Parathyroid adenoma (tissue), 2 donors: Measurements from ENCODE around the gene CHFR.
"Not testable (repeated sequence)": the region's sequence is repeated elsewhere in the genome, so short reads cannot be mapped to it uniquely, and the experiment has no call there.

Source experiments
- H2AFZ ChIP-seq: fragments of 300-600 bp; sonication (generic); one replicate; pipeline ENCODE4 v1.7.0; 2017; ENCODE audit warnings: antibody characterized with exemption, mild to moderate bottlenecking
- H3K27ac ChIP-seq: fragments of 300-600 bp; sonication (generic); one replicate; pipeline ENCODE4 v1.7.0; 2017
- H3K27me3 ChIP-seq: fragments of 300-600 bp; sonication (generic); one replicate; pipeline ENCODE4 v1.7.0; 2017; ENCODE audit warnings: low read length; ENCODE audit not compliant: control insufficient read depth, insufficient read depth
- H3K36me3 ChIP-seq: fragments of 300-600 bp; sonication (generic); one replicate; pipeline ENCODE4 v1.7.0; 2017; ENCODE audit warnings: low read length; ENCODE audit not compliant: control insufficient read depth, insufficient read depth
- H3K4me1 ChIP-seq: fragments of 300-600 bp; sonication (generic); one replicate; pipeline ENCODE4 v1.7.0; 2017; ENCODE audit warnings: control low read depth
- H3K4me2 ChIP-seq: fragments of 300-600 bp; sonication (generic); one replicate; pipeline ENCODE4 v1.7.0; 2017; ENCODE audit warnings: low read length
- H3K4me3 ChIP-seq: fragments of 300-600 bp; sonication (generic); one replicate; pipeline ENCODE4 v1.7.0; 2017; ENCODE audit warnings: low read depth, low read length
- H3K79me2 ChIP-seq: fragments of 300-600 bp; sonication (generic); one replicate; pipeline ENCODE4 v1.7.0; 2017; ENCODE audit warnings: control low read depth
- H3K9ac ChIP-seq: fragments of 300-600 bp; sonication (generic); one replicate; pipeline ENCODE4 v1.7.0; 2017; ENCODE audit warnings: mild to moderate bottlenecking
- H3K9me3 ChIP-seq: fragments of 300-600 bp; sonication (generic); one replicate; pipeline ENCODE4 v1.7.0; 2017; ENCODE audit warnings: low read length; ENCODE audit not compliant: control insufficient read depth
- TF ChIP-seq, protein P1 (sequence below): fragments of 300-600 bp; sonication (generic); IDR thresholded peaks from one replicate; pipeline ENCODE4 v1.7.0; 2017; ENCODE audit warnings: antibody characterized with exemption, mild to moderate bottlenecking
- donor health status: primary hyperparathyroidism.

Gene CHFR

GRCh38 chr12:132899033-132899432, 11.6 kb upstream of the CHFR start:
- no peak overlapping the region for H3K27ac ChIP-seq
- H3K9ac ChIP-seq, result no peak overlapping the region
- no peaks in the 10 kb centered on the region for H3K4me1 ChIP-seq
- no peak overlapping the region for H2AFZ ChIP-seq
- H3K79me2 ChIP-seq, result no peaks in the 10 kb centered on the region
- H3K27me3 ChIP-seq, result no peaks in the 10 kb centered on the region
- no peak overlapping the region for H3K4me3 ChIP-seq
- H3K9me3 ChIP-seq, result no peaks in the 10 kb centered on the region
- H3K4me2 ChIP-seq, result no peak overlapping the region
- TF ChIP-seq, protein P1, sequence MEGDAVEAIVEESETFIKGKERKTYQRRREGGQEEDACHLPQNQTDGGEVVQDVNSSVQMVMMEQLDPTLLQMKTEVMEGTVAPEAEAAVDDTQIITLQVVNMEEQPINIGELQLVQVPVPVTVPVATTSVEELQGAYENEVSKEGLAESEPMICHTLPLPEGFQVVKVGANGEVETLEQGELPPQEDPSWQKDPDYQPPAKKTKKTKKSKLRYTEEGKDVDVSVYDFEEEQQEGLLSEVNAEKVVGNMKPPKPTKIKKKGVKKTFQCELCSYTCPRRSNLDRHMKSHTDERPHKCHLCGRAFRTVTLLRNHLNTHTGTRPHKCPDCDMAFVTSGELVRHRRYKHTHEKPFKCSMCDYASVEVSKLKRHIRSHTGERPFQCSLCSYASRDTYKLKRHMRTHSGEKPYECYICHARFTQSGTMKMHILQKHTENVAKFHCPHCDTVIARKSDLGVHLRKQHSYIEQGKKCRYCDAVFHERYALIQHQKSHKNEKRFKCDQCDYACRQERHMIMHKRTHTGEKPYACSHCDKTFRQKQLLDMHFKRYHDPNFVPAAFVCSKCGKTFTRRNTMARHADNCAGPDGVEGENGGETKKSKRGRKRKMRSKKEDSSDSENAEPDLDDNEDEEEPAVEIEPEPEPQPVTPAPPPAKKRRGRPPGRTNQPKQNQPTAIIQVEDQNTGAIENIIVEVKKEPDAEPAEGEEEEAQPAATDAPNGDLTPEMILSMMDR, result no peak
- H3K36me3 ChIP-seq, result no peaks in the 10 kb centered on the region

- no peak overlapping the region for H3K9ac ChIP-seq
- H3K27me3 ChIP-seq, result no peaks in the 10 kb centered on the region
- no peaks in the 10 kb centered on the region for H3K79me2 ChIP-seq
- H3K4me2 ChIP-seq, result no peak overlapping the region
- H2AFZ ChIP-seq, result no peak overlapping the region
- H3K4me1 ChIP-seq, result no peaks in the 10 kb centered on the region
- TF ChIP-seq, protein P1, result no peak
- no peak overlapping the region for H3K4me3 ChIP-seq
- no peaks in the 10 kb centered on the region for H3K36me3 ChIP-seq
- no peaks in the 10 kb centered on the region for H3K9me3 ChIP-seq
- H3K27ac ChIP-seq, result no peak overlapping the region
These were observed 1.4 kb upstream of the CHFR start for GRCh38 chr12:132888852-132889251.

- Histone ChIP-seq H3K4me2 (peak overlapping the region; percentile 84), H3K9ac (no peak overlapping the region), H3K27me3 (no peaks in the 10 kb centered on the region), H3K27ac (no peak overlapping the region), H3K9me3 (no peaks in the 10 kb centered on the region), H3K4me1 (no peaks in the 10 kb centered on the region), H3K36me3 (no peaks in the 10 kb centered on the region), H3K79me2 (peaks cover 2% of the 10 kb centered on the region), H3K4me3 (peak overlapping the region; percentile 77), H2AFZ (peak overlapping the region; percentile 66)
- TF ChIP-seq, protein P1, result no peak
These were observed 602 bp downstream of the CHFR start for GRCh38 chr12:132886529-132887477.

DNA sequence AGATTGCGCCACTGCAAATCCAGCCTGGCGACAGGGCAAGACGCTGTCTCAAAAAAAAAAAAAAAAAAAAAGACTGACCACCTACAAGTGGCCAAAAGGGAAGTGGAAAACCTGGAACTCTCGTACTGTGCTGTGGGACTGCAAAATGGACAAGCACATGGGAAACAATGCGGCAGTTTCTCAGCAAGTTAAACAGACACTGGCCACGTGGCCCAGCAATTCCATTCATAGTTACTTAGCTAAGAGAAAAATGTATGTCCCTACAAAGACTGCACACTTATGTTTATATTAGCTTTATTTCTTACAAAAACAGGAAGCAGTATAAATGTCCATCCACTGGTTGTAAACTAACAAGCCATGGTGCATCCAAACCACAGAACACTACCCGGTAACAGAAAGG, 5.6 kb downstream of the CHFR start:
- Histone ChIP-seq H3K4me1 (no peaks in the 10 kb centered on the region), H3K79me2 (peaks cover 4% of the 10 kb centered on the region), H3K4me2 (no peak overlapping the region), H3K27me3 (no peaks in the 10 kb centered on the region), H3K27ac (no peak overlapping the region), H3K9ac (no peak overlapping the region), H3K4me3 (no peak overlapping the region), H2AFZ (no peak overlapping the region), H3K36me3 (no peaks in the 10 kb centered on the region), H3K9me3 (no peaks in the 10 kb centered on the region)
- TF ChIP-seq, protein P1, result no peak

GRCh38 chr12:132874620-132875019, 12.8 kb downstream of the CHFR start:
- H3K4me1 ChIP-seq, H3K27ac ChIP-seq, H3K4me2 ChIP-seq, H3K27me3 ChIP-seq, H3K79me2 ChIP-seq, H2AFZ ChIP-seq, H3K36me3 ChIP-seq, H3K4me3 ChIP-seq, H3K9me3 ChIP-seq, H3K9ac ChIP-seq: not testable (repeated sequence)
